Endodermal cell (in vitro differentiated cells): ENCODE measurements around the gene TAB2. TPM values are rescaled to one million over a fixed set of nuclear protein-coding genes. Genes with fewer than 3 reads are reported as not detected.

Experiments used
- DNase-seq: peaks from one replicate; pipeline ENCODE4 v3.0.0-alpha.2; 2017
- H3K27ac ChIP-seq: 2 replicates; pipeline ENCODE4 v1.5.1; 2013; ENCODE audit warnings: mild to moderate bottlenecking, low read depth, low read length, moderate library complexity
- H3K27me3 ChIP-seq: 2 replicates; pipeline ENCODE4 v1.6.1; 2013; ENCODE audit warnings: mild to moderate bottlenecking, low read length, moderate library complexity; ENCODE audit not compliant: insufficient read depth, control insufficient read depth, poor library complexity, severe bottlenecking
- H3K36me3 ChIP-seq: 2 replicates; pipeline ENCODE4 v1.7.0; 2013; ENCODE audit warnings: mild to moderate bottlenecking, low read length, moderate library complexity; ENCODE audit not compliant: control insufficient read depth, insufficient read depth
- H3K4me1 ChIP-seq: one replicate; pipeline ENCODE4 v1.7.0; 2013; ENCODE audit warnings: low read length; ENCODE audit not compliant: control insufficient read depth, insufficient read depth
- H3K4me3 ChIP-seq: 2 replicates; pipeline ENCODE4 v1.5.1; 2013; ENCODE audit warnings: mild to moderate bottlenecking, low read length, moderate library complexity
- H3K9ac ChIP-seq: 2 replicates; pipeline ENCODE4 v1.6.1; 2013; ENCODE audit warnings: mild to moderate bottlenecking, low read length, moderate library complexity; ENCODE audit not compliant: poor library complexity, severe bottlenecking; ENCODE audit errors: extremely low read depth
- H3K9me3 ChIP-seq: 2 replicates; pipeline ENCODE4 v1.6.1; 2013; ENCODE audit warnings: mild to moderate bottlenecking, low read length, moderate library complexity; ENCODE audit not compliant: control insufficient read depth
- H3K27ac Mint-ChIP-seq: 2 replicates; pipeline ENCODE4 v1.8.0; 2020; ENCODE audit warnings: mixed read lengths
- H3K27me3 Mint-ChIP-seq: 2 replicates; pipeline ENCODE4 v1.8.0; 2021; ENCODE audit warnings: mild to moderate bottlenecking, mixed read lengths; ENCODE audit not compliant: insufficient read depth
- H3K36me3 Mint-ChIP-seq: 2 replicates; pipeline ENCODE4 v1.8.0; 2020; ENCODE audit warnings: low read depth, mixed read lengths
- H3K4me1 Mint-ChIP-seq: 2 replicates; pipeline ENCODE4 v1.8.0; 2020; ENCODE audit warnings: mixed read lengths
- H3K4me3 Mint-ChIP-seq: 2 replicates; pipeline ENCODE4 v1.8.0; 2020; ENCODE audit warnings: mild to moderate bottlenecking, moderate library complexity, mixed read lengths
- H3K9me3 Mint-ChIP-seq: 2 replicates; pipeline ENCODE4 v1.8.0; 2020; ENCODE audit warnings: mild to moderate bottlenecking, mixed read lengths
- WGBS, 2 experiments: methylation state at CpG; one replicate each; pipeline versions ENCODE4 v1.1.5 to v1.1.7; 2013; ENCODE audit warnings: missing lambda C conversion rate in 2 of 2, mixed read lengths in 1 of 2; ENCODE audit not compliant: insufficient coverage in 1 of 2, insufficient read length in 1 of 2; 5-methylcytosine and 5-hydroxymethylcytosine counted together
- total RNA-seq, 2 donors: library from RNA; stranded (reverse); fragmentation: NEBNext Ultra II Directional in 1 of 2; extraction: Animal tissue kit (Norgen Biotek cat#: 25700) in 1 of 2; gene quantifications; 2 replicates in 1 of 2; 3 replicates in 1 of 2; pipeline ENCODE4 v1.2.1, GENCODE V29; 2021
- TF ChIP-seq, protein P1 (sequence below): fragments of 200-600 bp; sonication (generic); conservative IDR thresholded peaks from 2 replicates; pipeline ENCODE4 v1.5.0; 2021; ENCODE audit warnings: antibody characterized with exemption, mild to moderate bottlenecking

TAB2 gene
- total RNA-seq, 2 donors from 2014 or later = 51.1 to 54.8 TPM

GRCh38 chr6:149286905-149287304 is 30.6 kb upstream of the TAB2 start:
- no peaks in the 10 kb centered on the region for H3K27me3 Mint-ChIP-seq
- H3K4me3 ChIP-seq = no peak overlapping the region
- H3K36me3 Mint-ChIP-seq = no peaks in the 10 kb centered on the region
- DNase-seq = no peak
- no peaks in the 10 kb centered on the region for H3K9me3 Mint-ChIP-seq
- TF ChIP-seq, protein P1, sequence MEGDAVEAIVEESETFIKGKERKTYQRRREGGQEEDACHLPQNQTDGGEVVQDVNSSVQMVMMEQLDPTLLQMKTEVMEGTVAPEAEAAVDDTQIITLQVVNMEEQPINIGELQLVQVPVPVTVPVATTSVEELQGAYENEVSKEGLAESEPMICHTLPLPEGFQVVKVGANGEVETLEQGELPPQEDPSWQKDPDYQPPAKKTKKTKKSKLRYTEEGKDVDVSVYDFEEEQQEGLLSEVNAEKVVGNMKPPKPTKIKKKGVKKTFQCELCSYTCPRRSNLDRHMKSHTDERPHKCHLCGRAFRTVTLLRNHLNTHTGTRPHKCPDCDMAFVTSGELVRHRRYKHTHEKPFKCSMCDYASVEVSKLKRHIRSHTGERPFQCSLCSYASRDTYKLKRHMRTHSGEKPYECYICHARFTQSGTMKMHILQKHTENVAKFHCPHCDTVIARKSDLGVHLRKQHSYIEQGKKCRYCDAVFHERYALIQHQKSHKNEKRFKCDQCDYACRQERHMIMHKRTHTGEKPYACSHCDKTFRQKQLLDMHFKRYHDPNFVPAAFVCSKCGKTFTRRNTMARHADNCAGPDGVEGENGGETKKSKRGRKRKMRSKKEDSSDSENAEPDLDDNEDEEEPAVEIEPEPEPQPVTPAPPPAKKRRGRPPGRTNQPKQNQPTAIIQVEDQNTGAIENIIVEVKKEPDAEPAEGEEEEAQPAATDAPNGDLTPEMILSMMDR = no peak
- H3K4me1 Mint-ChIP-seq = no peaks in the 10 kb centered on the region
- H3K27ac ChIP-seq = no peak overlapping the region
- no peaks in the 10 kb centered on the region for H3K9me3 ChIP-seq
- H3K4me3 Mint-ChIP-seq = no peak overlapping the region
- H3K4me1 ChIP-seq = no peaks in the 10 kb centered on the region
- H3K9ac ChIP-seq = no peak overlapping the region
- no peak overlapping the region for H3K27ac Mint-ChIP-seq
- WGBS, 2 experiments = 91 to 94% methylated on average over 5 to 6 of the region's 6 CpGs
- no peaks in the 10 kb centered on the region for H3K36me3 ChIP-seq
- no peaks in the 10 kb centered on the region for H3K27me3 ChIP-seq

DNA sequence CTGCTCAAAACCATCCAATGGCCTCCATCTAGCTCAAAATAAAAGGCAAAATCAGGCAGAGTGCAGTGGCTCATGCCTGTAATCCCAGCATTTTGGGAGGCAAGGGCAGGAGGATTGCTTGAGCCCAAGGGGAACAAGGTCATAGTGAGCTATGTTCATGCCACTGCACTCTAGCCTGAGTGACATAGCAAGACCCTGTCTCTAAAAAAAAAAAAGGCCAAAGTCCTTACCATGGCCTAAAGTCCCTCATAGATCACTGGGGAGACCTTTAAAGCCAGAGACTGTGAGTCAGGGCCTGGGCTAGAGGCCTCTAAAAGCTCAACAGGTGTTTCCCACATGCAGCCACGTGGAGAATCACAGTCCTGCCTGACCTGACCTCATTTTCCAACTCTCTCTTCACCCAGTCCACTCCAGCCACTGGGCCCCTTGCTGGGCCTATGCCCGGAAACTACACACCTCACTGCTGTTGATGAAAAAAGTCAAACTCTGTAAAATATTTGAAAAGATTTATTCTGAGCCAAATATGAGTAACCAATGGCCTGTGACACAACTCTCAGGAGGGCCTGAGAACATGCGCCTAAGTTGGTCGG is 28.2 kb upstream of the TAB2 start:
- no peak overlapping the region for H3K27ac ChIP-seq
- no peaks in the 10 kb centered on the region for H3K4me1 ChIP-seq
- no peaks in the 10 kb centered on the region for H3K9me3 ChIP-seq
- Mint-ChIP-seq H3K27ac (no peak overlapping the region), H3K27me3 (no peaks in the 10 kb centered on the region), H3K4me3 (no peak overlapping the region), H3K9me3 (no peaks in the 10 kb centered on the region), H3K36me3 (no peaks in the 10 kb centered on the region), H3K4me1 (no peaks in the 10 kb centered on the region)
- no peaks in the 10 kb centered on the region for H3K27me3 ChIP-seq
- no peak overlapping the region for H3K4me3 ChIP-seq
- no peak overlapping the region for H3K9ac ChIP-seq
- DNase-seq = no peak
- TF ChIP-seq, protein P1 = no peak
- no peaks in the 10 kb centered on the region for H3K36me3 ChIP-seq
- 81 to 85% methylated on average over 3 to 4 of the region's 4 CpGs for WGBS, 2 experiments

- Histone ChIP-seq H3K4me1 (no peaks in the 10 kb centered on the region), H3K4me3 (no peak overlapping the region), H3K27ac (no peak overlapping the region), H3K36me3 (no peaks in the 10 kb centered on the region), H3K27me3 (no peaks in the 10 kb centered on the region), H3K9me3 (no peaks in the 10 kb centered on the region), H3K9ac (no peak overlapping the region)
- TF ChIP-seq, protein P1 = no peak
- H3K4me1 Mint-ChIP-seq = no peaks in the 10 kb centered on the region
- no peak for DNase-seq
- H3K9me3 Mint-ChIP-seq = no peaks in the 10 kb centered on the region
- H3K36me3 Mint-ChIP-seq = no peaks in the 10 kb centered on the region
- H3K27me3 Mint-ChIP-seq = no peaks in the 10 kb centered on the region
- no peak overlapping the region for H3K27ac Mint-ChIP-seq
- H3K4me3 Mint-ChIP-seq = no peak overlapping the region
- WGBS, 2 experiments = 89 to 96% methylated on average over 1 of the region's 1 CpG
Observed at GRCh38 chr6:149289966-149290365, 27.5 kb upstream of the TAB2 start.
